Measurements from ENCODE around the gene BOD1L1.
"Not testable (repeated sequence)": the region's sequence is repeated elsewhere in the genome, so short reads cannot be mapped to it uniquely, and the experiment has no call there.

BOD1L1 gene

DNA sequence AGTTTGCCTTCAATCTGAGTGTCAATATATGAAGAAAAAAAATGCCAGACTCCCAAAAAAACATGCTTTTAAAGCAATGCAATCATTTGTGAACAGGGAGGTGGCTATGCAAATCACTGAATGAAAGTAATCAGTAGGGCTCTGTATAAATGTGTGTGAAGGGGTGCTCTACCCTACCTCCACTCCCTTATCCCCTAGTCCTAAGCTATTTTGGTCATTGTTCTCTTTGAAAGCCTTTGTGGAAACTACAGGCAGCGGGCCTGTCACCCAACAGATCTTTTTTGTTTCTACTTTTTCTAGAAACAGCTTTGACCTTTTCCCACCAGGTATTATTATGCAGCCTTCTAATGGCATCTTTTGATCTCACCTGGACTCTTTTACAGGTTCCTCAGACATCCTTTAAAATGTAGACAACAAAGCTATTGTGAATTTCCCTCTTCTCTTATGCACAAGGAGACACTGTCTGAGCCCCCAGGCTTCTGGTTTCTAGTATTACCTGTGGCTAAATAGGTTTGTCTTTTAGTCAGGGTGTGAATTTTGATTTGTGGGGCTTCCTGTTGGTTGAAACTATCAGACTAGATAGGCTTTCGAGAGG is 9.2 kb downstream of the BOD1L1 start:
- no peak for DNase-seq

DNA sequence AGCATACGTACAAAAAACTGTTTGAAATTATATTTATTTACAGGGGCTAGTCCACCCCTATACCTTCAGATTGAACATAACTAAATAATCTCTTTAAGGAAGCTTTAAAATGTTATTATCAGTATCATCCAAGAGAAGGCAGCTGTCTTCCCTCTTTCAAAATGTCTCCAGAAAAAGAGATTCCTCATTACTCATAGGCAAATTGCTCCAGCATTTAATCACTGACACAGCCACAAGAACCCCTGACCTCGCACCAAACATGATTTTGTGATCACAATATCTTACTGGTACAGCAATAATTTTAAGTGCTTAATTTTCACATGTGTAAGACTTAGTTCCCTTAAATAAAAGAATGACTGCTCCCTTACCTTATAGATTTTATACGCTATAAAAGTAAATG is 9.7 kb downstream of the BOD1L1 start:
- DNase-seq = no peak

DNA sequence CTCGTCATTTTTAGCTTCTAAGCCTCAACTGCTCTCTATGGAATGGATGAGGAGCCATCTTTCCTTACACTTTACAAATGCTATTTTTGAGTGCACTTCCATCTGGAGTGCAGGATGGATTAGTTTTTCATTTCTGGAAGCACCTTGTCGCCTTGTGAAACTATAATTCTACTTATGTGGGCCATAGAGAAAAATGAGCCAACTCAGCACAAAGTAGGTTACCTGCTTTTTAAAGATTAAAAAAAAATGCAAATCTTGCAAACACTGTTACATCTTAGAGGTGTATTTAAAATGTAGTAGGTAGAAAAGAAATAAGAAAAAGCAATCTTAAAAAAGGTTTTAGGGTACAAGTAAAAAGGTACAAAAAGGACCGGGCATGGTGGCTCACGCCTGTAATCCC is 10.9 kb downstream of the BOD1L1 start:
- no peak for DNase-seq

DNA sequence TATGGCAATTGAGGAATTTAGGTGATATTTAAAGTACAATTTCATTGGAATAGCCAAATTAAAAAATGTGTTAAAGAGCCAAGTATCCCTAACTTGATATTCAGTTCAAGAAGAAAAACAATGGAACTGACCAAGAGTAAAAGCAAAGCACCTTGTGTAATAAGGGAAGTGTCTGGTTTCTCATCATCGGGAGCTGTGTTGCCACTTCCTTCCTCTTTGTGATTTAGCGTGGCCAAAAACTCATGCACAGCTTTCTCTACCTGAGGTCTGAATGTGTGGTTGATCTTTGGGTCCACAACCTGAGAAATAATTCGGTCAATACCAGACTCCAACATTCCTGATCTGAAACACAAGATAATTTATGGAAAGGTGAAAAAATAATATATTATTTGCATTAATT is 12.4 kb downstream of the BOD1L1 start:
- DNase-seq = no peak

DNA sequence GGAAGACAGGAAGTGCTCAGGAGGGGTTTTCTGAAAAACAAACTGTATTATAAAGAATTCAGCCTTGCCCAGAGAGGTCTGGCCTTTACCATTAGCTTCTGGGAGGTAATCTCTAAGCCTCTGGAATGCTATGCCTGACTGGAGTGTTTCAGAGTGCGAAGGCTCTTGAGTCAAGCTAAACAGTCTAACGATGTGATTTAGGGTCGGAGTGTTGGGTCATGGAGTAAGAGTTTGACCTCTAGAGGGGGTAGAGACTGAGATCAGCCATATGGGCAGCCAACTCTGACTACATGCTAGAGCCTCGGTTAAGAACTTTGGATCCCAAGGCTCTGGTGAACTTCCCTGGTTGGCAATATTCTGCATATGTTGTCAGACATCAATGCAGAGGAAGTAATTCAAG is 15.0 kb downstream of the BOD1L1 start:
- DNase-seq = no peak

DNA sequence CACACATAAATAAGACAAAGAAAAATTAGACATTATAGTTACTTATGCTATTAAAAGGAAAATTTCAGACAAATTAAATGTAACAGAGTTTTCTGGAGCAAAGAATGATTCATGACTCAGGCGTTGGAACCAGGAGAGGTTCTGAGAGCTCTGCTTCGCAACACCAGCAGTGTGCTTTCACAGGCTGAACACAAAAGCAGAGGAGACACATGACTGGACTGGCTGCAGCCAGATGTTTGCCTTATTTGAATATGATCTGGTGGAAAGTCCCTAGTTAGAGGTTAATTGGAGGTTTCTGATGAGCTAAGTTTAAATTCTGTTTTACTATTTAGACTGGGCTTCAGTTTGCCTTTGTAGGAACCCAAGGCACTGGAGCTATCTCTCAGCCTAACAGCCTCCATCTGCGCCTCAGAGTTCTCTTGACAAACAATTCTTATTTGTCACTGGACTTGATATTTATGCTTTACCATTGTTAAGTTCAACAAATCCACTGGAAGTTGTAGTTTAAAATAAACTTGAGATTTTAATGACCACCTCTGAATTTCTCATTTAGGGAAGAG is 16.2 kb downstream of the BOD1L1 start:
- no peak for DNase-seq

DNA sequence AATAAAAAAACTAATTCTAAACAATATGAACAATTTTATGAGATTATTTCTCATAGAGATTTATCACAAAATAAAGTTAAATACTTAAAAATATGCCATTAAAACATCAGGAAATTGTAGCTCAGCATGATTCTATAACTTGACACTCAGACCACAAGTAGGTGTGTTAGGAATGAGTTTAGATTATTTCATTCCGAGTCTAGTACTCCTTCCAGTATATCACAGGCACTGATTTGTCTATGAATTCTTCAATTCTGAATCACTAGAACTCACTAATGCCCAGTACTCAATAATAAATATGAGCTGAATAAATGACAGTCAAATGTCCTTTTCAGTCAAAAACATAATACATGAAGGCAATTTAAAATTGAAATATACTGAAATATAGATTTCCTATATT is 22.2 kb downstream of the BOD1L1 start:
- DNase-seq = no peak

DNA sequence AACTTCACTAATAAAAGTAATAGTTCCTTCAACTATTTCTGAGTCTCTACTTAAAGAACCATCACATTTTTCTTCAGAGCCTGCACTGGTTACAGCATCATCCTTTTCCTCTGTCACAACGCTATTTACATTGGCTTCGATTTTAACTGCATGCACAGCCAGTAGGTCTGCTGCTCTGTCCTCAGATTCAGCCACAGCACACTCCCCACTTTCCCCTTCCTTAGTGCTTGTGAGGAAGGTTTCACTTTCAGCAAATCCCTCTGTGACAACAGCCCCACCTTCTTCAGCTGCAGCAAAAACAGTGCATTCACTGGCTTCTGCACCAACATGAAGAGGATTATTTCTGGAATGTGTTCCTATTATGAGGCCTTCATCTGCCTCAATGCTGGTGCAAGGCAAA is 25.7 kb downstream of the BOD1L1 start:
- DNase-seq = no peak

DNA sequence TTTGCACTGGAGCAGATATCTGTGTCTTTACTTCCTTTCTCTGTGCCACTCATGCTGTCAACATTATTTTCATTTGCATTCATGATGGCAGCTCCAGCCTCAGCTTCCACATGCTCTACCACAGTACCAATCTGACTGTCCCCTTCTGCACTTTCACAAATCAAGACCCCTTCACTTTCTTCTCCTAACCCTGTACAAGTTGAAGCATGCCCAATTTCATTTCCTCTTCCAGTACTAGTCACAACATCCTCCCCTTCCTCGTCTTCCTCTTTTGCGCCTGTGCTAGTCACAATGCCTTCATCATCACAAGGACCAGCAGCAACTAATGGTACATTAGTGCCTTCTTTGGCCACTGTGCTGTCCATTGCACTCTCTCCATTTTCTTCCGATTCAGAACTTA is 26.5 kb downstream of the BOD1L1 start:
- DNase-seq = no peak

DNA sequence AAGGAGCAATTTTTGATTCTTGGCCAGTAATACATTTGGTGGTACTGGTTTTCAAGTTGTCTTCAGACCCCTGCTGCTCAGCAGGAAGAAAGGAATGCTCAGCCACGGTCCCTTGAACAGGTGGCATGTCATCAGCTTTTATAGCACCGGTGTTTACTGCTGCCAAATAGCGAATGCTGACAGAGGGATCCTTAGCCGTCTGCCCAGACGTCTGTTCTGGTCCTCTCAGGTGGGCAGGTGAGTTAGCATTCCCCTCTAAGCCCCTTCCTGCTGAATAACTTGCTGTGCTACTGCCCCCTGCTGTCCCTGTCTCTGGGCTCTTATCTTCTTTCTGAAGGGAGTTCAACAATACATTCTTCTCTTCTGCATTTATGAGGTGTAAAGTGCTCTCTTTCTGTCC is 28.4 kb downstream of the BOD1L1 start:
- no peak for DNase-seq

DNA sequence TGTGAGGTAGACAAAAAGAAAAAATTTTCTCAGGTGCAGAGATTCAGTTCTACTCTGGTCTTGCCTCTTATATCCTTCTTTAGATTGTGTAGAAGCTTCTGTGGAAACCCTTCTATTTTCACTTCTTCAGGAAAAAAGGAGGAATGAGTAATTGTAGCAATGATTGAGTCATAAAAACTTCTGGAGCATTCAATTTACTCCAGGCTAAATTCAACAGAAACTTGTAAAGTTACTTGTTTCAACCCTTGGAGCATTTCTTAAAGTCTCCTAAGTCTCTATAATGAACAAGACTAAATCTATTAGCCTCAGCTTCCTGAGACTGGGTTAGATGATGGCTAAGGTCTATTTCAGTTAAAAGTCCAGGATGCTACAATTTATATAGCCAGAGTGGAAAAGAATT is 29.9 kb downstream of the BOD1L1 start:
- no peak for DNase-seq

DNA sequence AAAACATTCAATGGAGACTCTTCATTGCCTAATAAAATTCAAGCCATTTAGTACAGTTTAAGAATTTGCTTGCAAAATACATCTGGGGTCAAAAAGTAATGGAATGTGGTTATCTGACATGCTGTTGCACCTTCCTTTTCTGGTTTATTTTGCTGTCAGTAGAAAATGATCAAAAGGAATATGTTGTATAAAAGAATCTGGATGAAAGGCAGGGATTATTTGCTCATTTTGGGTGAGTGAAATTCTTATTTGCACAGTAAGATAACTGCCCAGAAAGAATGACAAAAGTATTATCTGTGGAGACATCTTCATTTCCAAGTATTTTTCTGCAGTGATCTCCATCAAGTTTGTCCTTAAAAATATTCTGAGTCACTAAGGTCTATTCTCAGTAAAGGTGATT is 30.4 kb downstream of the BOD1L1 start:
- DNase-seq = no peak

DNA sequence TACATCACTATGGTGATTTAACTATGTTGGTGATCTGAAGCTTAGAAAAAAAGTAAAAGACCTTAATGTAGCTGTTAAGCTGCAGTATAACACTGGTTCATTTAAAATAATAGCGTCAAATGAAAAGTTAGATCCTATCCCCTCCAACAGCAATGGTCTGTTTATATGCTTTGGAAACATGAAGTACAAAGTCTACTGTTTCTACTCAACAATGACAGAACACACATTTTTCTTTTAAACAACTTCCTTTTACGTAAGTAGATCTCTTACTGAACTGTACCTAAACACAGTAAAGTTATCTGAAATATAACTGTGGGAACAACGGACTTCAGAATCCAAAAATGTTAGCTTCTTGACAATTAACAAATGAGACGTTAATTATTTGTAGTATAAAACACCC is 35.3 kb downstream of the BOD1L1 start:
- no peak for DNase-seq

DNA sequence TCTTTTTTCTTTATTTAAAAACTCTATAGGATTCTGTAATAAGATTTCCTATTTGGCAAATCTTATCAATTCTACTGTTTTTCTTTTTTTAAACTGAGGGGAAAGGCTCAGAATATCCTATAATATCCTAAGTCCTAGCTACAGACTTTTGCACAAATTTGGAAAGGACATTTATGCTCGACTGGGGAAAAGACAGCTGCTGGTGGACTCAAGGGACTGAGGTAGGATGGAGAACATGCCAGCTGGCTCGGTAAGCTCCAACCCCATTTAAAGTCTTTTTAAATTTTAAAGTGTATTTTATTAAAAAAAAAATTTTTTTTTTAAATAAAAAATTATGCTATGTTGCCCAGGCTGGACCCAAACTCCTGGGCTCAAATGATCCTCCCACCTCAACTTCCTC is 36.8 kb downstream of the BOD1L1 start:
- no peak for DNase-seq

DNA sequence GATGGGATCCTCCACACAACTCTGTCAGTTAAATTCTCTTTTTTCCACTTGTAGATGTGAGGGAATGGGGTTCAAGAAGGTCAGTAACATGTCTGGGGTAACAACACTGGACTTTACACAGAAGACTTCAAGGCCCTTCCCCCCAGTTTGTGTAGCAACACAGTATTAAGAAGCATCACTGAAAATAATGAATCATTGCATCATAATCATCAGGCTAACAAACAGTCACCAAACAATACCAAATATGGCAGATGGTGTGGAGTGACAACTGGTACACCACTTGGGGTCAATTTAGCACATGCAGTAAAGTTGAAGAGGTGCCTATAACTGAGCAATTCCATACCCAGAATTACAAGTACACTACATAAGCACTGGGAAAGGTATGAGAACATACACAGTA is 38.6 kb downstream of the BOD1L1 start:
- no peak for DNase-seq

DNA sequence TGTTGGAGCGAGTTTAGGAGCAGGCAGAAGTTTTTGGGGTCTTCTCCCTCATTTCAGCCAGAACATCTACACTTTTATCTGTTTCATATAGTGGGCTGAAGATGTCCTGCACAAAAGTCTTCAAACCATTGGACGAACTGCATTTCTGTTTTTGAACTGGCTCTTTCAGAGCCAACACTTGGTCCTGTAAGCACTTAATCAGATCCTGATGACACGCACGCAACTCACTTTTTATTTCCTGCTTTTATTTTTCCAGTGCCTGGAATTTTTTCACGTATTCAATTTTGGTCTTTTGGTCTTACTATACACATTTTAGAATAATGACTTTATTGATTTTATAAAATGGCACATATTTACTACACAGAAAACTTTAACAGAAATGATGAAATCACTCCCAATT is 43.0 kb downstream of the BOD1L1 start:
- no peak for DNase-seq

DNA sequence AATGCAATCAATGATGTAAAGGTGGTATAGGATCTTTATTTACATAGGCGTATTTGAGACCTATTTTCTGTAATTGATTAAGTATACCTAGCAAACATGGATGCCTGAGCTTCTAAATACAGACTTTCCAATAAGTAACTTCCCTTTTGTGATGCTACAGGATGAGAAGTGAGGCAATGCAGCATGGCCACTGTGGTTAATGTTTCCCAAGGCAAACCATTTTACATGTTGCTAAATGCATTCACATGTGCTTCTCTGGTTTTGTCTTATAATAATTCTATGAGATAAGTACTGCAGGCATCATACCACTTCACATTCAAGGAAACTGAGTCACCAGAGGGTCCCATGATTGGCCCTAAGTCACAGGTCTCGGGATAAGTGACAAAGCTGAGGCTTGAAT is 47.5 kb downstream of the BOD1L1 start:
- DNase-seq = no peak

DNA sequence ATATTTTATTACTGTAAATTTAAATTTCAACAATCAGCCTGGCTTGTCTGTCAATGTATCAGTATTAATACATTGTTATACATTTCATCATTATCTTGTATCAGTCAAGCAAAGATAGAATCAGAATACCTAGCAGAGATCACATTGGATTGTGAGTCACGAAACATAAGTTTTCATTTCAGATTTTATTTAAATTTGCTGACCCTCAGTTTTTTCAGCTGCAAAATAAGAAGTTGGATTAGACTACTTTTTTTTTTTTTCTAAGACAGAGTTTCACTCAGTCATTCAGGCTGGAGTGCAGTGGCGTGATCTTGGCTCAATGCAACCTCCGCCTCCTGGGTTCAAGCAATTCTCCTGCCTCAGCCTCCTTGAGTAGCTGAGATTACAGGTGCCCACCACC is 49.9 kb downstream of the BOD1L1 start:
- no peak for DNase-seq

DNA sequence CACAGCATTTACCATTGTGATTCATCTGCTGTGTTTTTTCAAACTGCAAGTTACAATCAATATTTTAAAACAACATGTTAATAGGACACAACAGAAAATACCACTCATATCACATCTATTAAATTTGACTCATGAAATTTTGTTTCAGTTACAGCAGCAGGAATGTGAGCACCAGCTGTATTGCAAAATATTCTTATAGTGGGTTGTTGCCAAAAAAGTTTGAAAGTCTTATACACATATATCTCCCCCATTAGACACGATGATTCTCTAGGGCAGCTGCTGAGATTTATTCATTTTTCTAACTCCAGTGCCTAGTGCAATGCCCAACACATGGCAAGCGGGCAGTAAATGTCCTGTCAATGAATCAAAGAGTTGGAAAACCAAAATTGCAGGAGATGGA is 56.6 kb downstream of the BOD1L1 start:
- DNase-seq = no peak

DNA sequence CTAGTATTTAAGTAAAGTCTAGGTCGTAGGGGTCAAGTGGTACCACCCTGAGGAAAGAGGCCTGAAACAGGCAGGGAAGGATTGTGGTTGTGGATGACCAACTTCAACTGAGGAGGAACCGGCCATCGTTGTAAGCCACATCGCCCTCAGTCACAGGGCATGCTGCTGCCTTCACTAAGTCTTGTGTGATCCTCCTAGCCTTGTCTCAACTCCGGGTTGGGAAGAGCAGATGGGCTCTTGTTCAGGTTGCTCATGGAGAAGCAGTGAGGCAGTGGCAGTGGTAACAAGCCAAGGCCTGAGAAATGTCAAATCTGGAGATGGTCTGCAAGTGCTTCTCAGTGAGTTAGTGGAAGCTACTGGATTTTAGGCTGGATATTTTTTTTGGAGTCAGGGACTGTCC is 60.4 kb downstream of the BOD1L1 start:
- DNase-seq = no peak

DNA sequence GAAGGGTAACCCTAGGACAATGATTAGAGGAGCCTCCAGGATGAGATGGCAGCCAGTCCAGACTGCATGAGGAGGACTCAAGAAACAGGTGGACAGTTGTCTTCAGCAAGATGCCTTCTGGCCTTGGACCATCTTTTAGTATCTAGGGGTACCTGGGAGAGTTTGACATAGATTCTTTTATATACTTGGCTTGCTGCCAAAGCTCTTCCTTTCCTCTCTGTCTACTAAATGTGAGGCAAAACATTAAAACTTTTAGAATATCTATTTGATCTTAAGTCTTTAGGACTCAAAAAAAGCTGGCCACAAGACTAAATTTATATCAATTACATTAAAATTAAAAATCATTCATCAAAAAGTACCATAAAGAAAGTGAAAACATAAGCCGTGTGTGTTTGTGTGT is 64.6 kb downstream of the BOD1L1 start:
- no peak for DNase-seq

DNA sequence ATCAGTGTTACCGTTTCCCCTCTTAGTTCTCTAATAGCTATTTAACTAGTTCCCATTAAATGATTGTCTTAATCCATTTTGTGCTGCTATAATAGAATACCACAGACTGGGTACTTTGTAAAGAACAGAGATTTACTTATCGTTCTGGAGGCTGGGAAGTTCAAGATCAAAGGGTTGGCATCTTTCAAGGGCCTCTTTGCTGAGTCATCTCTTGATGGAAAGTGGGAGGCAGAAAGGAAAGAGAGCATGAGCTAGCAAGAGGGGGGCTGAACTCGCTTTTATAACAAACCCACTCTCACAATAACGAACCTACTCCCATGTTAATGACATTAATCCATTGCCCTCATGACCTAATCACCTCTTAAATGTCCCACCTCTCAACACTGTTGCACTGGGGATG is 65.9 kb downstream of the BOD1L1 start:
- no peak for DNase-seq

DNA sequence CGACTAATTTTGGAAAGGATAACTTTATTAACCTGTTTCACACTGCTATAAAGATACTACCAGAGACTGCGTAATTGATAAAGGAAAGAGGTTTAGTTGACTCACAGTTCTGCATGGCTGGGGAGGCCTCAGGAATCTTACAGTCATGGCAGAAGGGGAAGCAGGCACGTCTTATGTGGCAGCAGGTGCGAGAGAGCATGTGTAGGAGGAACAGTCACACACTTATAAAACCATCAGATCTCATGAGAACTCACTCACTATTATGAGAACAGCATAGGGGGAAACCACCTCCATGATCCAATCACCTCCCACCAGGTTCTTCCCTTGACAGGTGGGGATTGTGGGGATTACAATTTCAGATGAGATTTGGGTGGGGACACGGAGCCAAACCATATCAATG is 67.4 kb downstream of the BOD1L1 start:
- not testable (repeated sequence) for DNase-seq

DNA sequence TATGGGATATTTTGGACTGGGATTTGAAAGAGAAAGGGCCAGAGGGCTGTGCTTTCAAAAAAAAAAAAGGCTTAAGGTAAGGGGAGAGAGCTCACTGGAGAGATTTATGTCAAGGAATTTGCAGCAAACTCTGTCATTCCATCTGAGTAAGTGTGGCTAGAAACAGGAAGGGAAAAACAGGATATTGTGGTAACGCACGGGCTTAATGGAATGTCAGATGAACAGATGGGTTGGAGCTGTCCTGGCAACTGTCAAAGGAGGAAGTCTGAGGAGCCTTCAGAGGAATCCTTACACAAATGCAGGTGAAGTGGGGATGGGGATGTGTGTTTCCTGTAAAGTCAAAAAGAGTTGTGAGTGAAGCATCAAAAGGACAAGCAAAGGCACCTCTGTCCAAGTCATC is 68.1 kb downstream of the BOD1L1 start:
- DNase-seq = no peak

DNA sequence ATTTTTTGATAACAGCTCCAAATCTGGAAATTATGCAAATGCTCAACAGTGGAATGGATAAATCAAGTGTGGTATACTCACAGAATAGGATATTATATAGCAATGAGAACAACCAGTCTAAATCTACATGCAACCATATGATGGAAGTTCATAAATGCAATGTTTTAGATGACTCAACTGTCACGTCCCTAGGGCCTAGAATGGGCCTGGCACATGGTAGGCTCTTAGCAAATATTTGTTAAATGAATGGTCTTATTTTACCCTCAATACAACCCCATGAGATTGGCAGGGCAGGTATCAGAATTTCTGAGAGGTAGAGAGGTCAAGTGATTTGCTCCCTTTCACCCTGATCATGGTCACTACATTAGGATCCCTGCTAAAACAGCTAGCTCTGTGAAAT is 68.6 kb downstream of the BOD1L1 start:
- DNase-seq = no peak

DNA sequence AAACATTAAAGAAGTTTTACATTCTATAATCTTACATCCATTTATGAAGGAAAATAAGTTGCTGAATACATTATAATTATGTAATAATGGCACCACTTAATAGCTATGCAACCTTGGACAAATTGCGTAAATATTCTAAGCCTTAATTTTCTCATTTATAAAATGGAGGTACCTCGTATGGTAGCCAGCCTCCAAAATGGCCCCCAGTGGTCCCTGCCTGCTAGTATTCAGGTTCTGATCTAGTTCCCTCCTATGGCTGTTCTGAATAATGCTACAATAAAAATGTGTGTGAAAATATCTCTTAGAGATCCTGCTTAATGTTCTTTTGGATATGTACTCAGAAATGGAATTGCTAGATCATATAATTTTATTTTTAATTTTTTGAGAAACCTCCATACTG is 72.2 kb downstream of the BOD1L1 start:
- no peak for DNase-seq
